ENCODE results near the gene SLC6A3.
A peak's percentile ranks its signal among the peaks of the same experiment; 100 is the strongest.
"Not testable (repeated sequence)": the region's sequence is repeated elsewhere in the genome, so short reads cannot be mapped to it uniquely, and the experiment has no call there.

SLC6A3 gene

GRCh38 chr5:1363160-1363559 lies 82.1 kb downstream of the SLC6A3 start:
- no peak for DNase-seq (ENCODE audit: low read depth)
- H3K4me3 ChIP-seq (ENCODE audit: low read depth, low read length) = no peak overlapping the region

DNA sequence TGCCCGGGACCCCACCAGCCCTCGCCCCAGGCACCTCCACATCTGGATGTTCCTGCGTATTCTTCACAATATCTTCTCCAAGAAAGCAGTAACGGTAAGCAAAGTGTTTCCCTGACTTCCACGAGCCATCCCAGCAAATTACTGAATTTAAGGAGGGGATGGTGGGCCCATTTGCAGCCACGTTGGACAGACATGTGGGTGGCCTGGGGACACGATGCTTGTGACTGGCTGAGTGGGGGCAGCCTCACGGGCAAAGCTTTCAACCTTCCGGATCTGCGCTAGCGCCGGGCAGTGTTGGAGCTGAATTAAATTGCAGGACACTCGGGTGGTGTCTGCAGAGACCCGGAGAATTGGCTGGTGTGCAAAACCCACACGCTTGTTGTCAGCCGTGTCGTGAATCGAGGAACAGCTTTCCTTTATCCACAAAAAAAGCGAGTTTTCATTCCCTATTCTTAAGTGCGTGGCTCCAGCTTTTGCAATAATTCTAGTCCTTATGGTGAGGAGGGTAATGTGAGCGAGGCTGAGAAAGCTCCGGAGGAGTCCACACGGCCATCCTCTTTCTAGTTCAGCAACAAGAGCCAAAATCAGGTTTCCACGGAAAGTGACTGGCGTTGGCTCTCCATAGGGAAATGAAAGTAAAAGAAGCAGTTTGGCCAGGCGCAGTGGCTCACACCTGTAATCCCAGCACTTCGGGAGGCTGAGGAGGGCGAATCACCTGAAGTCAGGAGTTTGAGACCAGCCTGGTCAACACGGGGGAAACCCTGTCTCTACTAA lies 82.8 kb downstream of the SLC6A3 start:
- H3K4me3 ChIP-seq (ENCODE audit: low read depth, low read length) = no peak overlapping the region
- DNase-seq (ENCODE audit: low read depth) = no peak

DNA sequence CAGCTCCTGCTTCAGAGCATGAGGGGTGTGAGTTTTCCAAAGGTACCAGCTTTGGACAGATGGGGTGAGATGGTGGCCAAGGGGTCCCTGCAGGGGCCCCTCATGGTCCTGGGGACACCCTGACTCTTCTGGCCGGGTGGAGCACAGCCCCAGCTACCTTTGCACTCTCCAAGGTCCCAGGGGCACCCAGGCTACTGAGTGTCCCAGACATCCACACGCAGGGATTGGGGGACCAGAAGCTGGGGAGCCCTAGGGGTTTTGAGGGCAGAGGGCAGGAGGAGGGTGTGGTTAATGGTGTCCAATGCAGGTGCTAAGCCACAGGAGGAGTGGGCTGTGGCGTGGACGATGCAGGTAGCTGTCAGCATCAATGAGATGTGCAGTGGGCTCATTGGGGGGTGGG lies 84.4 kb downstream of the SLC6A3 start:
- H3K4me3 ChIP-seq (ENCODE audit: low read depth, low read length) = no peak overlapping the region
- no peak for DNase-seq (ENCODE audit: low read depth)

- not testable (repeated sequence) for DNase-seq (ENCODE audit: low read depth); H3K4me3 ChIP-seq (ENCODE audit: low read depth, low read length)
These were observed 84.9 kb downstream of the SLC6A3 start for GRCh38 chr5:1360367-1360766.

DNA sequence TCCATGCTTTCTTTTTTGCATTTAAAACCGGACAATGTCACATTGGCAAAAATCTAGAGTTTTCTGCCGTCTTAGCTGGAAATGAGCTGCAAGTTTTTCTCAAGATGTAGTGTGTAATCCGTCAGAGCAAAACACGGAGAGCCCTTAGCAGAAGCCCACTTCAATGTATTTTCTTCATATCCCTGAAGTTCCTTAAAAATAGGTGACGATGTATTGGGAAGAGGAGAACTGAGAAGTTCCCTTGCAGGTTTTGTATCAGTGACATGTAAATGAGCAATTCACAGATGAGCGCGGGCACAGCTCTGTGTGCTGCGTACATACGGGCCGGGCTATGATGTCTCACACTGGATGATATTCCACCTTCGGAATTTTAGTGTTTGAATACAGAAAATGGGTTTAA lies 85.5 kb downstream of the SLC6A3 start:
- DNase-seq (ENCODE audit: low read depth) = no peak
- no peak overlapping the region for H3K4me3 ChIP-seq (ENCODE audit: low read depth, low read length)

DNA sequence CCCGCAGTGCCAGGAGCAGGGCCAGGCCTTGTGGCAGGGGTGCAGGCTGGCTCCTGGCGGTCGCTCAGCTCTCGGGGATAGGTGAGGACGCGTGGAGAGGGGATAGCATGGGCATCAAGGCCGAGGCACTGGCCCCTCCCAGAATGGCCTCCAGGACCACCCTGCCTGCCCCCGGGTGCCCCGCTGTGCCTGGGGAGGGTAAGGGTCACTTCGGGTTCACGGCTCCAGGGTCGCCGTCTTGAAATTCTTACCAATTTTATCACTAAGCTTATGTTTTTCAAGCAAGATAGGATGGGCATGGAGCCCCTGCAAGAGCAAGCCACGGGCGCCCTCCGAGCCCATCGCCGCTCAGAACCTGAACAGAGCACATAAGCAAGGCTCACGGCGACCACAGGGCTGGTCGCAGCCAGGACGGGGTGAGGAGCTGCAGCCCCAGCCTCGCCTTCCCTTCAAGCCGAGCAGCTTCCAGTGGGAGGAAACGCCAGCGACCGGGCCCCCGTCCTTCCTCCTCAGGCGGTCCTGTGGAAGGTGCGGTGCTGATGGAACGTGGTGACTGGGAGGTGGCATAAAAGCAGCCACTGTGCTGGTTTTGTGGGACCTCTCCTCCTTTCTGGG lies 86.1 kb downstream of the SLC6A3 start:
- no peak overlapping the region for H3K4me3 ChIP-seq (ENCODE audit: low read depth, low read length)
- DNase-seq (ENCODE audit: low read depth) = no peak

DNA sequence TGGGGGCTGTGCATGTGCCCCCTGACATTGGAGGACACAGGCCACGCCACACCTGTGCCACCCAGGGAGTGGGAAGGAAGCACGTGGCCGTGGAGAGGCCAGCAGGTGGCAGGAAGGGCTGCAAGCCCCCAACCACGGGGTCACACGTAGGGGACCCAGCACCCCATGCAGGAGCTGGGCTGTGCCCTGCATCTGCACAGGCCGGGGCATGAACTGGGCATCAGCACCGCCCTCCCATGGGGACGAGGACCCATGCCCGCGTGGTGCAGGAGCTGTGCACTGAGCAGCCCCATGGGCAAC lies 86.6 kb downstream of the SLC6A3 start:
- no peak for DNase-seq (ENCODE audit: low read depth)
- H3K4me3 ChIP-seq (ENCODE audit: low read depth, low read length) = no peak overlapping the region

- DNase-seq (ENCODE audit: low read depth) = no peak
- no peak overlapping the region for H3K4me3 ChIP-seq (ENCODE audit: low read depth, low read length)
These were observed 87.1 kb downstream of the SLC6A3 start for GRCh38 chr5:1357946-1358725.

DNA sequence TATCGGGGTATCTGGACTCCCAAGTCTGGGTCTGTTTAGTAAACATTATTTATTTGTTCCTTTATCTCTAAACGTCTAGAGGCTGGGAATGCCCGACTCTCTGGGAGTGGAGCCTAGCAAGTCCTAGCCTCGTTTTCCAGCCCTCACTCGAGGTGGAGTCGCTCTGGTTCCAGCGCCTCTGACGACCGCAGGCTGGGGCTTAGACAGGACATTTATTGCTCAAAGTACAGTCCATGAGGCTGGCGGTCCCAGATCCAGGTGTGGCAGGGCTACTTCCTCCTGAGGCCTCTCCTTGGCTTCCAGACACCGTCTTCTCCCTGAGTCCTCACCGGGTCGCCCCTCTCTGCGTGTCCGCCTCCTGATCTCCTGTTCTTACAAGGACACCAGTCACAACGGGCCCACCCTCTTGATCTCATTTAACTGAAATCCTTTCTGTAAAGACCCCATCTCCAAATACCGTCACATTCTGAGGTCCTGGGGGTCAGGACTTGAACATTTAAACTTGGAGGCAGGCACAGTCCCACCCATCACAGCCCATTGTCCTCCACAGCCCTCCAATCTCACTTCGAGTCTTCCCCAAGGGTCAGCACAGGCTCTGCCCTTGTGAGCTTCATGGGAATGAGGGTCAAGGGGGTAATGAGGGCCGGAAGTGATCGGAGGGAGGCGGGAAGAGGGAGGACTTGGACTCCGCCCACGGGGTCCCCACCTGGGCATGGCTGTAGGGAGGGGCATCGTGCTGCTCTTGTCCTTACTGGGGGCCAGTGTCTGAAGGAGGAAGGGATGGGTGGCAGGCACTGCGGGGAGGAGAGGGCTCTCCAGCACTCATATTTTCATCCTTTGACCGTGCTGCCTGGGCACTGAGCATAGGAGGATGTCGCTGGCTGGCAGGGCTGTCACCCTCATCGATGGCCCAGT lies 88.1 kb downstream of the SLC6A3 start:
- no peak for DNase-seq (ENCODE audit: low read depth)
- H3K4me3 ChIP-seq (ENCODE audit: low read depth, low read length) = no peak overlapping the region

DNA sequence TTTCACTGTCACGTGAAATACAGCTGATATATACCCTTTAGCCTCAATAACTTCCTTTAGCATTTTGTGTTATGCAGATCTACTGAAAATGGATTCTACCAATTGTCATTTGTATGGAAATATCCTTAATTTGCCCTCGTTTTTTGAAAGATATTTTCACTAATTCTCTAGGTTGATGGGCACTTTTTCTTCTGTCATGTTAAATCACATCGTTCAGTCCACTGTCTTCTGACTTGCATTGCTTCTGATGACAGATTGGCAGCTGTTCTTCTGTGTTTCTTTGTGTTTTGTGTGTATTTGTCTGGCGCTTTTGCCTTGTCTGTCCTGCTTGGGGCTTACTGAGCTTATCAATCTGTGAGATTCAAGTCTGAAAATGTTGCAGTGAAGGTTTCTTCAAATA lies 90.7 kb downstream of the SLC6A3 start:
- DNase-seq (ENCODE audit: low read depth) = no peak
- no peak overlapping the region for H3K4me3 ChIP-seq (ENCODE audit: low read depth, low read length)

GRCh38 chr5:1352231-1353219 lies 92.7 kb downstream of the SLC6A3 start:
- no peak overlapping the region for H3K4me3 ChIP-seq (ENCODE audit: low read depth, low read length)
- DNase-seq (ENCODE audit: low read depth) = no peak

GRCh38 chr5:1351156-1351555 lies 94.1 kb downstream of the SLC6A3 start:
- DNase-seq (ENCODE audit: low read depth) = no peak
- no peak overlapping the region for H3K4me3 ChIP-seq (ENCODE audit: low read depth, low read length)

- H3K4me3 ChIP-seq (ENCODE audit: low read depth, low read length) = no peak overlapping the region
- DNase-seq (ENCODE audit: low read depth) = no peak
These were observed 96.0 kb downstream of the SLC6A3 start for GRCh38 chr5:1349246-1349645.

DNA sequence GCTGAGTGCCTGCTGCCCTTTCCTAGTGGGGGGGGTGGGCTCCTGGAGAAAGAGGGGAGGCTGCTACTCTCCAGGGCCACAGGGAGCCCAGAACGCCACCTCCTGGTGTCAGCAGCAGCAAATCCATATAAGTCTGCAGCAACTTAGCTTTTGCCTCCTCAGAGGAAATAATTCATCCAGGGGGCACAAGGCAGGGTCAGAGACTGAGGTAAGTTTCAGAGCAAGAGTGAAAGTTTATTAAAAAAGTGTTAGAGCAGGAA lies 96.3 kb downstream of the SLC6A3 start:
- no peak for DNase-seq (ENCODE audit: low read depth)
- H3K4me3 ChIP-seq (ENCODE audit: low read depth, low read length) = no peak overlapping the region

DNA sequence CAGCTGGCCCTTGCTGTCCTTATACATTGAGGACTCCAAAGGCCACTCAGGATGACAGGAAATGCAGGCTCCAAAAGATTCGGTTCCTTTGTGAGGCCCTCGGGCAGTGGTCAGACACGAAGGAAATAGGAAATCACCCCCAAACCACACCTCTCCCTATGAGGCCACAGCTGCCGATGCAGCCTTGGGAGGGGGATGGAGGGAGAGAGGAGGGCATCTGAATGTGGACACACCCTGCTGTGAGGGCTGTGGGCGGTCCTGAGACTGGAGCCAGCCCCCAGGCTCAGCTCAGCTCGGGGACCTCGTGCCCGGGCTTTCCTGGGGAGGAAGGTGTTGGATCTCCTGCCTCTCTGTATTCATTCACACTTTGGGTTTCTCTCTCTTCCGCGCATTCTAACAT lies 97.7 kb downstream of the SLC6A3 start:
- no peak for DNase-seq (ENCODE audit: low read depth)

GRCh38 chr5:1346627-1347440 lies 98.4 kb downstream of the SLC6A3 start:
- H3K4me3 ChIP-seq (ENCODE audit: low read depth, low read length) = no peak overlapping the region
- DNase-seq (ENCODE audit: low read depth) = no peak

More for the DNA sequence above, 97.7 kb downstream of the SLC6A3 start:
- H3K4me3 ChIP-seq (ENCODE audit: low read depth, low read length) = no peak overlapping the region

- DNase-seq (ENCODE audit: low read depth) = no peak
- H3K4me3 ChIP-seq (ENCODE audit: low read depth, low read length) = peak overlapping the region; percentile 65
These were observed 99.2 kb downstream of the SLC6A3 start for GRCh38 chr5:1345876-1346626.
